Measurements from ENCODE around the gene C16orf74. TPM values are rescaled to one million over a fixed set of nuclear protein-coding genes. Genes with fewer than 3 reads are reported as not detected.

C16orf74 gene
- total RNA-seq, 1 donor from 2014 or later = 11.6 TPM

DNA sequence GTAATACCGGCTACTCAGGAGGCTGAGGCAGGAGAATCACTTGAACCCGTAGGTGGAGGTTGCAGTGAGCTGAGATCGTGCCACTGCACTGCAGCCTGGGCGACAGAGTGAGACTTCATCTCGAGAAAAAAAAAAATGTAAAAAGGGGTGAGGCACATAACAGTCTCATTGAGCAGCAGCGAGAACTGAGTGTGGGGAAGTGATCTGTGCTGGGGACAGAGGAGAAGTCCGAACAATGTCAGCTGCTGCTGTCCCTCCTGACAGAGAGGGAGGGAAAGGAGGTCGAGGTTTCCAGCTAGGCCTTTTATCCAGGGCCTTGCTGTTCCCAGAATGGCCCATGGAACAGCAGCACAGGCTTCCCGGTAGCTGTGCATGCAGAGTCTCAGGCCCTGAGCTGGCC is 14.0 kb downstream of the C16orf74 start:
- no peak for TF ChIP-seq CTCF (IDR thresholded peaks at IDR 0.05; ENCODE audit: insufficient read depth, low read length, poor library complexity, severe bottlenecking)
- no peaks in the 10 kb centered on the region for H3K36me3 ChIP-seq (ENCODE audit: control insufficient read depth, insufficient read depth, low read length)
- DNase-seq (ENCODE audit: low read depth) = no peak
- H3K4me3 ChIP-seq (ENCODE audit: low read depth, low read length) = no peak overlapping the region
- no peaks in the 10 kb centered on the region for H3K27me3 ChIP-seq (ENCODE audit: control insufficient read depth, insufficient read depth, low read length)

DNA sequence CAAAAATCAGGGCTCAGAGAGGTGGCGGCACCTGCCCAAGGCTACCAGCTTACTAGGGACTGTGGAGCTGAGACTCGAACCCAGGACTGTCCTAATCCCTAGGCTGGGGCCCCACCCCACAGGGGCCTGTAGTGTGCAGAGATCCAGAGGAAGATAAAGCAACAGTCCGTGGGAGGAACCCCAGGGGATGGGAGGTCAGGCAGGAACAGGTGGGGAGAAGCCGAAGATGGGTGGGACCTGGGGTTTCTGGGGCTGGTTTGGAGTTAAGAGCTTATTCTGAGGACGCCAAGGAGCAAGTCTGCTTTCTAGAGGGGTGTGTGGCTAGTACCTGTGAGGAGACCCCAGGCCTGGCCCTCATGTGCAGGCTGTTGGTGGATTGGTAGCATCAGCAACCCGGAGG is 14.9 kb downstream of the C16orf74 start:
- DNase-seq (ENCODE audit: low read depth) = no peak
- Histone ChIP-seq H3K36me3 (ENCODE audit: control insufficient read depth, insufficient read depth, low read length) (no peaks in the 10 kb centered on the region), H3K27me3 (ENCODE audit: control insufficient read depth, insufficient read depth, low read length) (no peaks in the 10 kb centered on the region), H3K4me3 (ENCODE audit: low read depth, low read length) (no peak overlapping the region)
- TF ChIP-seq CTCF (IDR thresholded peaks at IDR 0.05; ENCODE audit: insufficient read depth, low read length, poor library complexity, severe bottlenecking) = no peak

GRCh38 chr16:85735225-85735635 is 15.7 kb downstream of the C16orf74 start:
- DNase-seq (ENCODE audit: low read depth) = no peak
- Histone ChIP-seq H3K36me3 (ENCODE audit: control insufficient read depth, insufficient read depth, low read length) (no peaks in the 10 kb centered on the region), H3K4me3 (ENCODE audit: low read depth, low read length) (no peak overlapping the region), H3K27me3 (ENCODE audit: control insufficient read depth, insufficient read depth, low read length) (no peaks in the 10 kb centered on the region)
- no peak for TF ChIP-seq CTCF (IDR thresholded peaks at IDR 0.05; ENCODE audit: insufficient read depth, low read length, poor library complexity, severe bottlenecking)

DNA sequence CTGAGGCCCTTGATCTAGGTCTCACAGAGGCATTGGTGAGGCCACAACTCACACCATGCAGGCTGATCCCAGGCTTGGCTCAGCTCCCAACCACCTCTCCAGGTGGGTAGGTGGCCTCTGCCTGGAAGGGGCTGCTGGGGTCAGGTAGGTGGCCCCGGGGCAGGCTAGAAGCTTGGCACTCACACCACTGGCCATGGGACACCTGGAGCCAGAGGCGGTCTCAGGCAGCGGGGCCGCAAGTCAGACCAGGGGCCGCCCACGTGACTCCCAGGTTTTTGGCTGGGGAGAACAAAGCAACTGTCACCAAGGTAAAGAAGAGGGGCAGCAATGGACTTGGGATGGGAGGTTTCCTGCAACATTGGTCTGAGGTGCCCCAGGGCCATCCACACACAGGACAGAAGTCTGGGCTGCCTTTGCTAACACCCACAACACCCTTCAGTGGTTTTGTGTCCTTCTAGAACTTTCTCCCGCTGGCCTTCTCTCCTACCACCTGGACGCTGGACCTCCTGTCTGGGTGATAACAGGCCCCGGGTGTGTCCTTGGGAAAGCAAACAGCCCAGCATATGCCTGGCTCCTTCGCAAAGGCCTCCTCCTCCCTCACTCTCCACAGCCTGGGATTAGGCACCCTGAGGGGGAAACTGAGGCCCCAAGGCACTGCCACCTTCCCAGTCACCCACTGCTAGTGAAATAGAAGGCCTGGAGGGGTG is 16.4 kb downstream of the C16orf74 start:
- H3K27me3 ChIP-seq (ENCODE audit: control insufficient read depth, insufficient read depth, low read length) = no peaks in the 10 kb centered on the region
- H3K36me3 ChIP-seq (ENCODE audit: control insufficient read depth, insufficient read depth, low read length) = no peaks in the 10 kb centered on the region
- no peak overlapping the region for H3K4me3 ChIP-seq (ENCODE audit: low read depth, low read length)
- no peak for TF ChIP-seq CTCF (IDR thresholded peaks at IDR 0.05; ENCODE audit: insufficient read depth, low read length, poor library complexity, severe bottlenecking)
- no peak for DNase-seq (ENCODE audit: low read depth)

DNA sequence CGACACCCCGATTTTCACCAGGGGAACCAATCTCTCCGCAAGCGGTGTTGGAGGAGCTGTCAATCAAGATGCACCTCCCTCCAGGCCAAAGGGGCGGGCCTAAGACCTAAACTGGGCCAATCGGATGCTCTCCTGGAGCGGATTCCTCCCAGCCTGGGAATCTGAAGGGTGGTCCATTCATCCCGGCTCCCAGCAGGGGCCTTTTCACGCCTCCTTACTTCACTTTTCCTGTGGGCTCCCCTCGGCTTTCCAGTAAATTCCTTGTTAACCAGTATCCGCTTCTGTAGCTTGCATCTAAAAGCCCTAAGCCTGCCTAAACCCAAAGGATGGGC is 17.1 kb downstream of the C16orf74 start:
- Histone ChIP-seq H3K4me3 (ENCODE audit: low read depth, low read length) (no peak overlapping the region), H3K36me3 (ENCODE audit: control insufficient read depth, insufficient read depth, low read length) (no peaks in the 10 kb centered on the region), H3K27me3 (ENCODE audit: control insufficient read depth, insufficient read depth, low read length) (no peaks in the 10 kb centered on the region)
- no peak for DNase-seq (ENCODE audit: low read depth)
- no peak for TF ChIP-seq CTCF (IDR thresholded peaks at IDR 0.05; ENCODE audit: insufficient read depth, low read length, poor library complexity, severe bottlenecking)
